Thoracic aorta (tissue), 2 donors: Measurements from ENCODE around the gene AQP1. TPM values are rescaled to one million over a fixed set of nuclear protein-coding genes. Genes with fewer than 3 reads are reported as not detected.

ENCODE experiments used
- ATAC-seq: fragments of 150-250 bp; one replicate; pipeline ENCODE4 v1.8.0; 2017; ENCODE audit warnings: low read depth; ENCODE audit not compliant: insufficient number of reproducible peaks, low FRiP score
- DNase-seq: peaks from one replicate; pipeline ENCODE4 v3.0.0-alpha.2; 2020; ENCODE audit warnings: low spot score
- H3K27ac ChIP-seq, 2 donors: fragments of 200-600 bp; sonication (generic); 1 replicate in 1 of 2; 2 replicates in 1 of 2; pipeline ENCODE4 v1.5.1; 2016; ENCODE audit warnings: mild to moderate bottlenecking in 2 of 2, moderate library complexity in 2 of 2
- H3K27me3 ChIP-seq: fragments of 200-600 bp; sonication (generic); replicated peaks from 2 replicates; pipeline ENCODE4 v1.6.0; 2016; ENCODE audit warnings: mild to moderate bottlenecking; ENCODE audit not compliant: insufficient read depth
- H3K36me3 ChIP-seq: fragments of 200-600 bp; sonication (generic); one replicate; pipeline ENCODE4 v1.5.1; 2016
- H3K4me1 ChIP-seq, 2 donors: fragments of 200-600 bp; sonication (generic); 1 replicate in 1 of 2; 2 replicates in 1 of 2; pipeline versions ENCODE4 v1.5.1 to v1.6.0; 2016; ENCODE audit warnings: low read depth in 2 of 2, mild to moderate bottlenecking in 1 of 2; ENCODE audit not compliant: control insufficient read depth in 1 of 2
- H3K4me3 ChIP-seq: fragments of 200-600 bp; sonication (generic); 2 replicates; pipeline ENCODE4 v1.5.1; 2016; ENCODE audit warnings: mild to moderate bottlenecking
- H3K9me3 ChIP-seq: fragments of 200-600 bp; sonication (generic); 2 replicates; pipeline ENCODE4 v1.5.1; 2016
- total RNA-seq, 2 donors: library from RNA; depleted of rRNA; stranded (reverse); fragments of >200 nt; gene quantifications; one replicate each; pipeline versions ENCODE4 v1.1.0 to v1.2.3, GENCODE V29; 2016
- TF ChIP-seq, protein P1 (sequence below): fragments of 200-600 bp; sonication (generic); IDR thresholded peaks from one replicate; pipeline ENCODE4 v1.5.1; 2019; ENCODE audit warnings: antibody characterized with exemption

The AQP1 gene
- total RNA-seq, 2 donors from 2014 or later, result 1,262 to 1,768 TPM

DNA sequence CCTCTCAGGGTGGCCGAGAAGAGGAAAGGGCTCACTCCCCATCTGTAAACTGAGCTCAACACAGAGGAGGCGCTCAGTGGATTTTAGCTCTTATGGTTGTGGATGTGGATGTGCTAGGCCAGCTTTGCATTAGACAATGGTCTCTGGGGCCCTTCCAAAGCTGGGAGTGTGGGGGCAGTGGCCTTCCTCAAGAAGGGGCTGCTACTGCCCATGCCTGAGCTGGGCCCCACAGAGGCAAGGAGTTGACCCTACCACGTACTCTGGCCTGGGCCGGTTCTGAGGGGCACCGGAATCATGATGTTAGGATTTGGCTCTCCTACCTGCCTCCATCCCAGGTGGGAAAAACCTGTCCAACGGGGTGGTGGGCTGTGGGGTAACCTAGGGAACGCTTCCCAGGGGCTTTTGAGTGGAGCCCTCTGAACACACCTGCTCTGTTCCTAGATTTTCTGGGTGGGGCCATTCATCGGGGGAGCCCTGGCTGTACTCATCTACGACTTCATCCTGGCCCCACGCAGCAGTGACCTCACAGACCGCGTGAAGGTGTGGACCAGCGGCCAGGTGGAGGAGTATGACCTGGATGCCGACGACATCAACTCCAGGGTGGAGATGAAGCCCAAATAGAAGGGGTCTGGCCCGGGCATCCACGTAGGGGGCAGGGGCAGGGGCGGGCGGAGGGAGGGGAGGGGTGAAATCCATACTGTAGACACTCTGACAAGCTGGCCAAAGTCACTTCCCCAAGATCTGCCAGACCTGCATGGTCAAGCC is 11.5 kb downstream of the AQP1 start:
- Histone ChIP-seq H3K27me3 (no peaks in the 10 kb centered on the region), H3K4me1 (peaks cover 29 to 51% of the 10 kb centered on the region in 2 donors), H3K36me3 (peaks cover 52% of the 10 kb centered on the region), H3K27ac (peak overlapping the region; percentile 89 to 98), H3K4me3 (no peak overlapping the region), H3K9me3 (peaks cover 3% of the 10 kb centered on the region)
- peak; percentile 1 for DNase-seq
- TF ChIP-seq, protein P1, sequence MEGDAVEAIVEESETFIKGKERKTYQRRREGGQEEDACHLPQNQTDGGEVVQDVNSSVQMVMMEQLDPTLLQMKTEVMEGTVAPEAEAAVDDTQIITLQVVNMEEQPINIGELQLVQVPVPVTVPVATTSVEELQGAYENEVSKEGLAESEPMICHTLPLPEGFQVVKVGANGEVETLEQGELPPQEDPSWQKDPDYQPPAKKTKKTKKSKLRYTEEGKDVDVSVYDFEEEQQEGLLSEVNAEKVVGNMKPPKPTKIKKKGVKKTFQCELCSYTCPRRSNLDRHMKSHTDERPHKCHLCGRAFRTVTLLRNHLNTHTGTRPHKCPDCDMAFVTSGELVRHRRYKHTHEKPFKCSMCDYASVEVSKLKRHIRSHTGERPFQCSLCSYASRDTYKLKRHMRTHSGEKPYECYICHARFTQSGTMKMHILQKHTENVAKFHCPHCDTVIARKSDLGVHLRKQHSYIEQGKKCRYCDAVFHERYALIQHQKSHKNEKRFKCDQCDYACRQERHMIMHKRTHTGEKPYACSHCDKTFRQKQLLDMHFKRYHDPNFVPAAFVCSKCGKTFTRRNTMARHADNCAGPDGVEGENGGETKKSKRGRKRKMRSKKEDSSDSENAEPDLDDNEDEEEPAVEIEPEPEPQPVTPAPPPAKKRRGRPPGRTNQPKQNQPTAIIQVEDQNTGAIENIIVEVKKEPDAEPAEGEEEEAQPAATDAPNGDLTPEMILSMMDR, result no peak
- no peak for ATAC-seq

DNA sequence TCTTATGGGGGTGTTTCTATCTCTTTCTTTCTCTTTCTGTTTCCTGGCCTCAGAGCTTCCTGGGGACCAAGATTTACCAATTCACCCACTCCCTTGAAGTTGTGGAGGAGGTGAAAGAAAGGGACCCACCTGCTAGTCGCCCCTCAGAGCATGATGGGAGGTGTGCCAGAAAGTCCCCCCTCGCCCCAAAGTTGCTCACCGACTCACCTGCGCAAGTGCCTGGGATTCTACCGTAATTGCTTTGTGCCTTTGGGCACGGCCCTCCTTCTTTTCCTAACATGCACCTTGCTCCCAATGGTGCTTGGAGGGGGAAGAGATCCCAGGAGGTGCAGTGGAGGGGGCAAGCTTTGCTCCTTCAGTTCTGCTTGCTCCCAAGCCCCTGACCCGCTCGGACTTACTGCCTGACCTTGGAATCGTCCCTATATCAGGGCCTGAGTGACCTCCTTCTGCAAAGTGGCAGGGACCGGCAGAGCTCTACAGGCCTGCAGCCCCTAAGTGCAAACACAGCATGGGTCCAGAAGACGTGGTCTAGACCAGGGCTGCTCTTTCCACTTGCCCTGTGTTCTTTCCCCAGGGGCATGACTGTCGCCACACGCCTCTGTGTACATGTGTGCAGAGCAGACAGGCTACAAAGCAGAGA is 12.2 kb downstream of the AQP1 start:
- peaks cover 3% of the 10 kb centered on the region for H3K9me3 ChIP-seq
- ATAC-seq (no peak), DNase-seq (no peak)
- no peak overlapping the region for H3K4me3 ChIP-seq
- H3K27me3 ChIP-seq, result no peaks in the 10 kb centered on the region
- H3K4me1 ChIP-seq, result peaks cover 23 to 44% of the 10 kb centered on the region in 2 donors
- H3K27ac ChIP-seq, result peak overlapping the region in 1 of 2 donors; percentile 15
- H3K36me3 ChIP-seq, result peaks cover 52% of the 10 kb centered on the region
- TF ChIP-seq, protein P1, result no peak

DNA sequence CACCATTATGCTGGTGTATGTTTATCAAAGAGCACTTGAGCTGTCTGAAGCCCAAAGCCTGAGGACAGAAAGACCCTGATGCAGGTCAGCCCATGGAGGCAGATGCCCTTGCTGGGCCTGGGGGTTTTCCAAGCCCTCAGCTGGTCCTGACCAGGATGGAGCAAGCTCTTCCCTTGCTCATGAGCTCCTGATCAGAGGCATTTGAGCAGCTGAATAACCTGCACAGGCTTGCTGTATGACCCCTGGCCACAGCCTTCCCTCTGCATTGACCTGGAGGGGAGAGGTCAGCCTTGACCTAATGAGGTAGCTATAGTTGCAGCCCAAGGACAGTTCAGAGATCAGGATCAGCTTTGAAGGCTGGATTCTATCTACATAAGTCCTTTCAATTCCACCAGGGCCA is 13.0 kb downstream of the AQP1 start:
- DNase-seq (no peak), ATAC-seq (no peak)
- H3K4me1 ChIP-seq, result peaks cover 18 to 37% of the 10 kb centered on the region in 2 donors
- TF ChIP-seq, protein P1, result no peak
- no peaks in the 10 kb centered on the region for H3K27me3 ChIP-seq
- no peak overlapping the region for H3K27ac ChIP-seq
- H3K36me3 ChIP-seq, result peaks cover 52% of the 10 kb centered on the region
- no peak overlapping the region for H3K4me3 ChIP-seq
- H3K9me3 ChIP-seq, result peaks cover 3% of the 10 kb centered on the region

DNA sequence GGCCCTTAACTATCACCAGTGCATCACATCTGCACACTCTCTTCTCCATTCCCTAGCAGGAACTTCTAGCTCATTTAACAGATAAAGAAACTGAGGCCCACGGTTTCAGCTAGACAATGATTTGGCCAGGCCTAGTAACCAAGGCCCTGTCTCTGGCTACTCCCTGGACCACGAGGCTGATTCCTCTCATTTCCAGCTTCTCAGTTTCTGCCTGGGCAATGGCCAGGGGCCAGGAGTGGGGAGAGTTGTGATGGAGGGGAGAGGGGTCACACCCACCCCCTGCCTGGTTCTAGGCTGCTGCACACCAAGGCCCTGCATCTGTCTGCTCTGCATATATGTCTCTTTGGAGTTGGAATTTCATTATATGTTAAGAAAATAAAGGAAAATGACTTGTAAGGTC is 13.5 kb downstream of the AQP1 start:
- Histone ChIP-seq H3K9me3 (peaks cover 3% of the 10 kb centered on the region), H3K27me3 (no peaks in the 10 kb centered on the region), H3K27ac (peak overlapping the region in 1 of 2 donors; percentile 15), H3K36me3 (peaks cover 52% of the 10 kb centered on the region), H3K4me1 (peaks cover 13 to 32% of the 10 kb centered on the region in 2 donors), H3K4me3 (no peak overlapping the region)
- DNase-seq, result no peak
- ATAC-seq, result no peak
- TF ChIP-seq, protein P1, result no peak

DNA sequence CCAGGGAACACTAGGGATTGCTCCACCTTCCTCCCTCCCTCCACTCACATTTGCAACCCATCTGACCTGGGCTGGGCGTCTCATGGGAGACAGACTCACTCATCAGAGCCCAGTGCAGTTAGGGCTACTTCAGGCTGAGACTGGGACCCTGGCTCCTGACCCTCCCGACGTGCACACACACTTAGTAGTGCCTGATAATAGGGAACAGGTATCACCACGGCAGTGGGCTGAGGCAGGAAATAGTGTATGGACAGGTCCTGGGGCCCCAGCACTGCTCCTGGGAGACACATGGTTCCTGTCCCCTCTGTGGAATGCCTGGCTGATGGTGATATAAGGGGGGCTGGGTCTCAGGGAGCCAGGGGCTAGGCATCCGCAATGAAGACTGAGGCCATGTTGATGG is 14.3 kb downstream of the AQP1 start:
- no peak for ATAC-seq
- Histone ChIP-seq H3K9me3 (peaks cover 3% of the 10 kb centered on the region), H3K36me3 (peaks cover 52% of the 10 kb centered on the region), H3K27me3 (no peaks in the 10 kb centered on the region), H3K4me1 (peaks cover 8 to 29% of the 10 kb centered on the region in 2 donors), H3K4me3 (no peak overlapping the region), H3K27ac (no peak overlapping the region)
- TF ChIP-seq, protein P1, result no peak
- peak; percentile 2 for DNase-seq
